OCI-LY1 (cell line): ENCODE results near the gene REXO4.

Experiments used
- CTCF ChIP-seq: fragments of 200-600 bp; sonication (generic), shearing (Covaris generic); IDR thresholded peaks from 2 replicates; pipeline ENCODE4 v1.5.1; 2017; ENCODE audit warnings: mild to moderate bottlenecking, antibody characterized with exemption, low read length, moderate library complexity, mixed read lengths
- EZH2 ChIP-seq: fragments of 200-600 bp; sonication (generic), shearing (Covaris generic); IDR thresholded peaks from 2 replicates; pipeline ENCODE4 v1.8.0; 2017; ENCODE audit warnings: borderline replicate concordance, mixed run types, mild to moderate bottlenecking, antibody characterized with exemption, low read length, moderate library complexity, mixed read lengths

GRCh38 chr9:133430244-133430643 is 12.4 kb upstream of the REXO4 start:
- TF ChIP-seq CTCF (no peak), EZH2 (no peak)
